ENCODE data around the gene GNL2. TPM values are rescaled to one million over a fixed set of nuclear protein-coding genes. Genes with fewer than 3 reads are reported as not detected.
A peak's percentile ranks its signal among the peaks of the same experiment; 100 is the strongest.
"Not testable (repeated sequence)": the region's sequence is repeated elsewhere in the genome, so short reads cannot be mapped to it uniquely, and the experiment has no call there.

GNL2 gene
- polyA plus RNA-seq, 1 experiment: 43.6 TPM

DNA sequence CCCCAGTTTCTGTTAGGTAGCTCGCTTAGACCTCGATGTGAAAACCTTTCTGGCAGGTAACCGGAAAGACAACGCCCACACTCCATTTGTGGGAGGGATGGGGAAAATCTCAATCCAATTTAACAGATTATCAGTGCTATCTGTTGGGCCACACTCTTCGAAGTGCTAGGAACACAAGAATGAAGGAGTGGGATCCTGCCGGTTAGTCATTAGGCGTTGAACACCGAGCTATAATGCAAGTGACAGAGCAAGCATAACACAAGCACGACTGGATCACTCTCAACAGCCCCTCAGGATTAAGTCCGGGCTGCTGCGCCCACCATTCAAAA, 42.2 kb downstream of the GNL2 start:
- ChIA-PET POLR2A (no interaction called here), CTCF (interaction anchor here (0.9 kb wide), 1 partner anchor 39 kb away, joined by 3 read pairs; the partner anchor contains the start of gene MEAF6)
- Histone ChIP-seq H3K27me3 (ENCODE audit: control insufficient read depth, insufficient read depth, low read length) (no peaks in the 10 kb centered on the region), H3K36me3 (ENCODE audit: control insufficient read depth, insufficient read depth, low read length) (peaks cover 2% of the 10 kb centered on the region; the same call in 1 of the 2 replicates), H3K4me3 (ENCODE audit: low read depth, low read length) (peak overlapping the region; percentile 84)
- TF ChIP-seq, protein P1, sequence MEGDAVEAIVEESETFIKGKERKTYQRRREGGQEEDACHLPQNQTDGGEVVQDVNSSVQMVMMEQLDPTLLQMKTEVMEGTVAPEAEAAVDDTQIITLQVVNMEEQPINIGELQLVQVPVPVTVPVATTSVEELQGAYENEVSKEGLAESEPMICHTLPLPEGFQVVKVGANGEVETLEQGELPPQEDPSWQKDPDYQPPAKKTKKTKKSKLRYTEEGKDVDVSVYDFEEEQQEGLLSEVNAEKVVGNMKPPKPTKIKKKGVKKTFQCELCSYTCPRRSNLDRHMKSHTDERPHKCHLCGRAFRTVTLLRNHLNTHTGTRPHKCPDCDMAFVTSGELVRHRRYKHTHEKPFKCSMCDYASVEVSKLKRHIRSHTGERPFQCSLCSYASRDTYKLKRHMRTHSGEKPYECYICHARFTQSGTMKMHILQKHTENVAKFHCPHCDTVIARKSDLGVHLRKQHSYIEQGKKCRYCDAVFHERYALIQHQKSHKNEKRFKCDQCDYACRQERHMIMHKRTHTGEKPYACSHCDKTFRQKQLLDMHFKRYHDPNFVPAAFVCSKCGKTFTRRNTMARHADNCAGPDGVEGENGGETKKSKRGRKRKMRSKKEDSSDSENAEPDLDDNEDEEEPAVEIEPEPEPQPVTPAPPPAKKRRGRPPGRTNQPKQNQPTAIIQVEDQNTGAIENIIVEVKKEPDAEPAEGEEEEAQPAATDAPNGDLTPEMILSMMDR (IDR thresholded peaks at IDR 0.05; ENCODE audit: insufficient read depth, low read depth, low read length): no peak
- DNase-seq (ENCODE audit: low read depth): no peak

DNA sequence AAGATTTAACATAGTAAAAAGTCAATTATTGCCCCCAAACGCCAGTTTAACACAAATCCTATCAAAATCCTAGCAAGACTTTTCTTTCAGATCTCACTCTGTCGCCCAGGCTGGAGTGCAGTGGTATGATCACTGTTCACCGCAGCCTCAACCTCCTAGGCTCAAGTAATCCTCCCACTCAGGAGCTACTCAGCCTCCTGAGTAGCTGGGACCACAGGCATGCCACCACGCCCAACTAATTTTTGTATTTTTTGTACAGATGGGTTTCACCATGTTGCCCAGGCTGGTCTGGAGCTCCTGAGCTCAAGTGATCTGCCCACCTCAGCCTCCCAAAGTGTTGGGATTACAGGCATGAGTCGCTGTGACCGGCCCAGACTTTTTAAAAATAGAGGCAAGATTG, 46.4 kb downstream of the GNL2 start:
- TF ChIP-seq, protein P1 (IDR thresholded peaks at IDR 0.05; ENCODE audit: insufficient read depth, low read depth, low read length): no peak
- no peak overlapping the region for H3K4me3 ChIP-seq (ENCODE audit: low read depth, low read length)
- DNase-seq (ENCODE audit: low read depth): no peak
- ChIA-PET CTCF (interaction anchor here (0.6 to 1.5 kb wide), 4 partner anchors 35 to 167 kb away, joined by 3 to 4 read pairs (median 3); partner anchors contain the start of gene MEAF6), POLR2A (no interaction called here)
- peaks cover 11% of the 10 kb centered on the region for H3K36me3 ChIP-seq (ENCODE audit: control insufficient read depth, insufficient read depth, low read length)
- H3K27me3 ChIP-seq (ENCODE audit: control insufficient read depth, insufficient read depth, low read length): no peaks in the 10 kb centered on the region

DNA sequence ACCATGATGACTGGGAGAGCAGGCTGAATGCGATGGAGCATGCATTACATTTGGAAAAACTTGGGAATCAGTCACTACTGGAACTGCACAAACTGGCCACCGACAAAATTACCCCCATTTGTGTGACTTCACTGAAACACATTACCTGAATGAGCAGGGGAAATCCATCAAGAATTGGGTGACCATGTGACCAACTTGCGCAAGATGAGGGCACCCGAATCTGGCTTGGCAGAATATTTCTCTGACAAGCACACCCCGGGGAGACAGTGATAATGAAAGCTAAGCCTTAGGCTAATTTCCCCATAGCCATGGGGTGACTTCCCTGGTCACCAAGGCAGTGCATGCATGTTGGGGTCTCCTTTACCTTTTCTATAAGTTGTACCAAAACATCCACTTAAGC, 50.7 kb downstream of the GNL2 start:
- Histone ChIP-seq H3K4me3 (ENCODE audit: low read depth, low read length) (no peak overlapping the region), H3K27me3 (ENCODE audit: control insufficient read depth, insufficient read depth, low read length) (no peaks in the 10 kb centered on the region), H3K36me3 (ENCODE audit: control insufficient read depth, insufficient read depth, low read length) (peaks cover 14% of the 10 kb centered on the region)
- TF ChIP-seq, protein P1 (IDR thresholded peaks at IDR 0.05; ENCODE audit: insufficient read depth, low read depth, low read length): no peak
- CTCF ChIA-PET: no interaction called here
- POLR2A ChIA-PET: no interaction called here
- DNase-seq (ENCODE audit: low read depth): no peak

DNA sequence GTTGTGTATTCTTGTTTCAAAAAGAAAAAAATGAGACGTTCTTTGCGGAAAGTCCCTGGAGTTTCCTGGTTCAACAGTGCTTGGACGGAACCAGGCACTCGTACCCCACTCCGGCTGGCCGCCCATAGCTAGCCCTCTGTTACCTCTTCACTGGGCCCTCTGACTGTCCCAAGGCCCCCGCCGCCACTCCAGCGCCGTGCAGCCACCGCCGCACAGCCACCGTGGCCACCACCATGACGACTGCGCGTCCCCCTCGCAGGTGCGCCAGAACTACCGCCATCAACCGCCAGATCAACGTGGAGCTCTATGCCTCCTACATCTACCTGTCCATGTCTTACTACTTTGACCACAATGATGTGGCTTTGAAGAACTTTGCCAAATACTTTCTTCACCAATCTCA, 51.2 kb downstream of the GNL2 start:
- H3K36me3 ChIP-seq (ENCODE audit: control insufficient read depth, insufficient read depth, low read length): peaks cover 16% of the 10 kb centered on the region
- ChIA-PET POLR2A (no interaction called here), CTCF (no interaction called here)
- TF ChIP-seq, protein P1 (IDR thresholded peaks at IDR 0.05; ENCODE audit: insufficient read depth, low read depth, low read length): no peak
- DNase-seq (ENCODE audit: low read depth): no peak
- no peak overlapping the region for H3K4me3 ChIP-seq (ENCODE audit: low read depth, low read length)
- no peaks in the 10 kb centered on the region for H3K27me3 ChIP-seq (ENCODE audit: control insufficient read depth, insufficient read depth, low read length)

DNA sequence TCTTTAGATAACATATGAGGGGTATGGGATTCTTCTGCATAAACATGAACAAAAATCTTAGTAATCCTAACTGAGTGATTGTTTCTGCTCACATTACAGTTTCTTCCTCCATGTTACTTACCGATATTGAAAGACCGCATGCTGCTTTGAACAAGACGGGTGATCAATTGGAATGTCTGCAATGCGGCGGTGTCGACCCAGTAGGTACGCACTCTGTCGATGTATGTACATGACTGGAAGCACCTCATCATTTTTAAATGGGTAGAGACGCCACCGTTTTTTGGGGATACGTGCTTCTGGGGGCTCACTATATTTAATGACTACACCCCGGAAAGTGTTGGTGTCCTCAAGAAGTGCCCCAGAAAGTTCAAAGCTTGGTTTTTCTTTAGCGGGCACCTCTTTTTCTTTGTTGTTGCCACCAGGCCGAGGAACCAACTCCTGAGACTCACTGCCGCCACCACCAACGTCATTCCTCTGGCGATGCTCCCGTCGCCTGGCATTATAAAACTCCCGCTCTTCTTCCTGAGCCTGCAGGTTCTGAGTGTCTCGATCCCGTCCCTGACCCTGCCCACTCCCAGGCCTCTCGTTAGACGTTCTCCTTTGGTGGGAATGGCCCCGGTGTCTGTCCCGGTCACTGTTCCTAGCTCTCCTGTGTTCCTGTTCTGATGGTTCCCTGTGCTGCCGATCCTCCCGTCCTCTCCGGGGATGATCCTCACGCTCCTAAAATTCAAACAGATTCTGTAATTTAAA, 55.5 kb downstream of the GNL2 start:
- no peak for DNase-seq (ENCODE audit: low read depth)
- H3K36me3 ChIP-seq (ENCODE audit: control insufficient read depth, insufficient read depth, low read length): peaks cover 21% of the 10 kb centered on the region
- no peak overlapping the region for H3K4me3 ChIP-seq (ENCODE audit: low read depth, low read length)
- TF ChIP-seq, protein P1 (IDR thresholded peaks at IDR 0.05; ENCODE audit: insufficient read depth, low read depth, low read length): no peak
- CTCF ChIA-PET: interaction anchor here (2.4 kb wide), 1 partner anchor 26 kb away, joined by 9 read pairs; the partner anchor contains the start of gene MEAF6
- no peaks in the 10 kb centered on the region for H3K27me3 ChIP-seq (ENCODE audit: control insufficient read depth, insufficient read depth, low read length)
- POLR2A ChIA-PET: no interaction called here

DNA sequence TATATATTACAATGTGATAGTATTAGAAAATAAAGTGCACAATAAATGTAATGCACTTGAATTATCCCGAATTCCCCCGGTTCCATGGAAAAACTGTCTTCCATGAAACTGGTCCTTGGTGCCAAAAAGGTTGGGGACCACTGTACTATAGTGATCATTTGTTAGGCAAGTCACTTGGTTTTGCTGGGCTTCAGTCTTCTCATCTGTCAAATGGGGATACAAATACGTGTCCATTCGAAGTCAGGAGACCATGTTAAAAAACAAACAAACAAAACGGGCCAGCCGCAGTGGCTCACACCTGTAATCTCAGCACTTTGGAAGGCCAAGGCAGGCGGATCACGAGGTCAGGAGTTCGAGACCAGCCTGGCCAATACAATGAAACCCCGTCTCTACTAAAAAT, 56.6 kb downstream of the GNL2 start:
- DNase-seq (ENCODE audit: low read depth); H3K4me3 ChIP-seq (ENCODE audit: low read depth, low read length); H3K27me3 ChIP-seq (ENCODE audit: control insufficient read depth, insufficient read depth, low read length); POLR2A ChIA-PET: not testable (repeated sequence)
- CTCF ChIA-PET: interaction anchor here (2.4 kb wide), 1 partner anchor 25 kb away, joined by 9 read pairs; the partner anchor contains the start of gene MEAF6
- peaks cover 13% of the 10 kb centered on the region for H3K36me3 ChIP-seq (ENCODE audit: control insufficient read depth, insufficient read depth, low read length)
